HG03565 (cell line): Measurements from ENCODE around the gene IP6K1.

Experiments
- ATAC-seq: cut with Tn5 transposase; IDR thresholded peaks from one replicate; pipeline ENCODE4 v1.9.1; 2021; ENCODE audit warnings: mild to moderate bottlenecking, moderate library complexity; ENCODE audit not compliant: unreplicated experiment

Gene IP6K1

GRCh38 chr3:49727154-49727923, 59.0 kb downstream of the IP6K1 start:
- no peak for ATAC-seq

- no peak for ATAC-seq
These were observed 60.2 kb downstream of the IP6K1 start for GRCh38 chr3:49725906-49726681.

- no peak for ATAC-seq
These were observed 61.8 kb downstream of the IP6K1 start for GRCh38 chr3:49724586-49724985.

- ATAC-seq, result peak; percentile 80
These were observed 62.5 kb downstream of the IP6K1 start, which contains the start of gene GMPPB for GRCh38 chr3:49723628-49724551. Gene GMPPB (minus strand): TSS chr3:49723951. CDS start chr3:49723726, 225 bp downstream.

GRCh38 chr3:49723296-49723627, 63.1 kb downstream of the IP6K1 start:
- no peak for ATAC-seq

GRCh38 chr3:49722896-49723295, 63.4 kb downstream of the IP6K1 start:
- ATAC-seq, result no peak

- no peak for ATAC-seq
These were observed 64.2 kb downstream of the IP6K1 start for GRCh38 chr3:49721896-49722781.

- ATAC-seq, result no peak
These were observed 64.8 kb downstream of the IP6K1 start for GRCh38 chr3:49721596-49721895.

- no peak for ATAC-seq
These were observed 65.3 kb downstream of the IP6K1 start for GRCh38 chr3:49720855-49721595.

- peak; percentile 24 for ATAC-seq
These were observed 67.0 kb downstream of the IP6K1 start, which contains the start of gene AMIGO3 for GRCh38 chr3:49719214-49719884. Gene AMIGO3 (minus strand): TSS chr3:49719684. CDS start chr3:49719465, 219 bp downstream.

GRCh38 chr3:49718858-49719213, 67.5 kb downstream of the IP6K1 start:
- ATAC-seq, result no peak

- no peak for ATAC-seq
These were observed 68.1 kb downstream of the IP6K1 start for GRCh38 chr3:49717959-49718857.

GRCh38 chr3:49717211-49717958, 69.0 kb downstream of the IP6K1 start:
- ATAC-seq, result no peak

GRCh38 chr3:49716691-49717210, 69.6 kb downstream of the IP6K1 start:
- no peak for ATAC-seq

- ATAC-seq, result no peak
These were observed 70.2 kb downstream of the IP6K1 start for GRCh38 chr3:49716169-49716568.

- ATAC-seq, result no peak
These were observed 70.7 kb downstream of the IP6K1 start for GRCh38 chr3:49715611-49716121.
